HG03565 (cell line): ENCODE measurements around the gene SUCO.

Experiments used
- ATAC-seq: cut with Tn5 transposase; IDR thresholded peaks from one replicate; pipeline ENCODE4 v1.9.1; 2021; ENCODE audit warnings: mild to moderate bottlenecking, moderate library complexity; ENCODE audit not compliant: unreplicated experiment

Gene SUCO

GRCh38 chr1:172641492-172641891 is 108.5 kb downstream of the SUCO start:
- no peak for ATAC-seq

GRCh38 chr1:172642970-172643369 is 110.0 kb downstream of the SUCO start:
- no peak for ATAC-seq

GRCh38 chr1:172646653-172647052 is 113.7 kb downstream of the SUCO start:
- no peak for ATAC-seq

GRCh38 chr1:172647110-172647564 is 114.2 kb downstream of the SUCO start:
- ATAC-seq: no peak

GRCh38 chr1:172647987-172648386 is 115.0 kb downstream of the SUCO start:
- ATAC-seq: no peak

- no peak for ATAC-seq
These were observed 117.7 kb downstream of the SUCO start for GRCh38 chr1:172650474-172651193.

GRCh38 chr1:172653015-172653709 is 120.2 kb downstream of the SUCO start:
- ATAC-seq: no peak

- ATAC-seq: no peak
These were observed 121.6 kb downstream of the SUCO start for GRCh38 chr1:172654535-172654934.

GRCh38 chr1:172656576-172656975 is 123.6 kb downstream of the SUCO start:
- ATAC-seq: no peak

- ATAC-seq: no peak
These were observed 124.6 kb downstream of the SUCO start for GRCh38 chr1:172657586-172657985.

- no peak for ATAC-seq
These were observed 126.0 kb downstream of the SUCO start, which contains the start of gene FASLG for GRCh38 chr1:172658871-172659453. FASLG (plus strand) TSS chr1:172659103; CDS start chr1:172659202, 99 bp downstream.

GRCh38 chr1:172661107-172661506 is 128.2 kb downstream of the SUCO start:
- no peak for ATAC-seq
